ENCODE results near the gene LTBP3.

Gene LTBP3

DNA sequence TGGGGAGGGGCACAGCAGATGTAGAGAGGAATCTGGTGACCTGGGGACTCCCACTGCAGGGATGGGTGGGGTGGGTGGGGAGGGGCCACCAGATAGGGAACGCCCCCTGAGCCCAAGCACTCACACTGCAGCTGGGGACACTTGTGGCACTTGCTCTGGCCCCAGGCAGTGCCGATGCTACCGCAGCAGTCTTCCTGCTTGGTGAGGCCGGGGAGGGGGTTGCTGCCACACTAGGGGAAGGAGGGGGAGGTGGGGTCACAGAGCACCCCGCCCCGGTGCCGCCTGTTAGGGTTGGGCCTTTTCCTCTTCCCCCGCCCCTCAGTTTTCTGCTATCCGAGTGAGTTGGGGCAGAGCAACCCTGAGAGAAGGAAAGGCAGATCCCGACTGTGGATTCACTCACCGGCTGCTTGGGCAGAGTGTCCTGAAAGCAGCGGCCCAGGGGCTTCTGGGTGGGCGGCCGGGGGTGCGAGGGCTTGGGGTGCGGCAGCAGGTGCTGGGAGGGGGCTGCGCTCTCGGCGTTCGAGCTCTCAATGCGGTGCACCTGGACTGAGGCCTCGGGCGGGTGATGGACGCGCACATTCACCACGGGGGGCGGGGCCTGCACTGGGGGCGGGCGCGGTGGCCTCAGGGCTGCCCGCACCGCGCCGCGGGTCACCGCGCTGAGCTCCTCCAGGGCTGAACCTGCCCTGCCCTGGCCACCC is 4.7 kb downstream of the LTBP3 start:
- DNase-seq, result no peak

DNA sequence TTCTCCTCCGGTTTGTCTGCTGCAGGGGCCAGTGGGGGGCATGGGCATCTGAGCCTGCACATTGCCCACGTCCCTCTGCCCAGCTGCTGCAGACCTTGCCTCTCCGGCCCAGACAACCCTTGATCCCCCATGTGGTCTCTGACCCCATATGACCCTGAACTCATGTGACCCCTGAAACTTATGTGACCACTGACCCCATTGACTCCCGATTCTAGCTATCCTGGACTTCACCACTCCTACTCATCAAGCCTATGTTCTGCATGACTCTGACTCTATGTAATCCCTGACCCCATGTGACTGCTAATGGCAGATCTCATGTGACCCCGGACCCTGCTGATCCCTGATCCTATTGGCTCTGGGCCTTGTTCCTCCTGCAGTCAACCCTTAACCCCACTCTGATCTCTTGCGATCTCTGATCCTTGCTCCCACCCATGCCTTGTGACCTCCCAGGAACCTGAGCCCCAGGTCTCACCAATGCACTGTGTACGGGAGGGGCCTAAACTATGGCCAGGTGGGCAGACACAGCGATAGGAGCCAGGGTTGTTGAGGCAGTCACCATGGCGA is 5.7 kb downstream of the LTBP3 start:
- DNase-seq, result no peak

DNA sequence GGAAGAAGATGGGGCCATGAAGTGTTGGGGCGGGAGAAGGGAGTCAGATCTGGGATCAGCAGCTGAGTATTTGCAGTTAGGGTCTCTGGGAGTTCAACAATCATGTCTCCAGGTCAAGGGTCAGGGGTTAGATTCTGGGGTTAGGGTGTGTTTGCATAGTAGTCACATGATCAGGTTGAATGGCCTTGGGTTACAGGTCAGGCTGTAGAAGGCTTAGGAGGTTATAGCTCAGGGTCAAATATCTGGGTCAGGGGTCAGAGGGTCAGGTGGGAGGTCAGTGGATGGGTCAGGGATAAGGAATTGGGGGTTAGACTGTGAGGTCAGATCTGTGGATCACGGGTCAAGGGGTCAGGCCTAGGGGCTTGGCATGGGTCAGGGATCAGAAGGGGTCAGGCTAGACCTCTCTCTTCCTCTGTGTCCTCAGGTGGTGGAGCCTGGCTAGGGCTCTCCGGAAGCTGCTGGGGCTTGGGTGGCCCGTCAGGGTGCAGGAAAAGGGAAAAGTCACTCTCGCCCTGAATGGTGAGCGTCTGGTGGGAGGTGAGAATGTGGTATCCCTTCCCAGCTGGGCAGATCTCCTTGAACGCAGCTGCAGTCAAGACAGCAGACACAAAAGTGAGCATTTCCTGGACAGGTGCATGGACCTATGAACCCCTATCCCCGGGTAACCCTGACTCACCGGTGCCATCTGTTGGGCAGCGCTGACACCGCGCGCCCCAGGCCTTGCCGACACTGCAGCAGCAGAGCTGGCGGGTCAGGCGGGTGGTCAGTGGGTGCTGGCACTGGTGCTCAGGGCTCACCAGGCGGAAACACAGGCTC is 6.4 kb downstream of the LTBP3 start:
- peak; percentile 86 for DNase-seq

DNA sequence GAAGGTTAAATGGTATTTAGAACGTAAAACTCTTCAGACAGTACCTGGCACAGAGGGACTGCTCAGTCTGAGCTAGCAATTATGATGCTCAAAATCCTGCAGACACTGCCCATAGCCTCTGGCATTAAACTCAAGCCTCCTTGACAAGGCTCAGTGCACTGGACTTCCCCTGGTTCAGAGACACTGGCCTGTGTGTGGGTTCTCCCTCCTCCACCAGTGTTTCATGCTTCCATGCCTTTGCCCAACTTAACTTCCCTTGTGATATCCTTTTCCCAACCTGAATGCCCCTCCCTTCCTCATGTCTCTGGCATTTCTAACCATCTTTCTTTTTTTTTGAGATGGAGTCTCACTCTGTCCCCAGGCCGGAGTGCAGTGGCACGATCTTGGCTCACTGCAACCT is 9.1 kb downstream of the LTBP3 start:
- DNase-seq, result no peak

DNA sequence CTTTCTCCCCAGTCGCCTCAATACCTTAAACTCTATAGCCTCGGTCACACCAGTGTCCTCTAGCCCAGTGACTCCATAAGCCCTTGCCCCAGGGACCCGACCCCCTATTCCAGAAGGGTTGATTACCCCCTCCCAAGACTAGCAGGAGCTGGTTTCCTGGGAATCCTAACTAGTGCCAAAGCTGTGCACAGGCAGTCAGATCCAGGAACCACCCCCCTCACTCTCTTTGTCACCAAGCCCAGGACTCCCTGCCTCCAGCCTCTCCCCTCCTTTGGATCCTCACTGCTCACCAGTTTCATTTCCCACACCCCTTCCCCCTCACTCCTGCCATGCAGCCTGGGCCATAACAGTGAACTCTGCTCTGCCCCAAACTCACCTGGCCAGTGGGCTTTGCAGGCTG is 9.8 kb downstream of the LTBP3 start:
- DNase-seq, result no peak

DNA sequence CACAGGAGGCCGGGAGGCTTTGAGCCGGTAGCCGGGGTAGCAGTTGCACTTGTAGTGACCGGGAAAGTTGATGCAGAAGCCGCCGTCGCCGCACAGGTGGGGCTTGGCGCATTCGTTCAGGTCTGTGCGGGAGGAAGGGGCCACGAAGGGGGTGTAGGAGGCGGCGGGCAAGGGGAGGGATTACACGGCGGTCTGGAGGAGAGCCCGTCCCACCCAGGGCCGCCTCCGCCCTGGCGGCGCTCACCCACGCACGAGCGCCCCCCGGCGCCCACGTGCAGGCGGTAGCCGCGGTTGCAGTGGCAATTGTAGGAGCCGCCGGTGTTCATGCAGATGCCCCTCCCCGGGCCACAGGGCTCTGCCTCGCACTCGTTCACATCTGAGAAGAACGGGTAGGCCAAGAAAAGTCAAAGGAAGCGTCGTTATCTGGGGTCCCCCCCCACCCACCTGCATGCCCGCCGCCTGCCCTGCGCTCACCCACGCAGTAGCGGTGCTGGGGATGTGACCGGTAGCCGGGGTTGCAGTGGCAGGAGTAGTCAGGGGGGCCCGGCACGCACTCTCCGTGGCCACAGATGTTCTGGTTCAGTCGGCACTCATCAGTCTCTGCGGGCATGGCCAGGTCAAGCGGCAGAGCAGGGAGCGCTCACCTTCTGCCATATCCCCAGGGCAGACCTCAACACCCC is 10.6 kb downstream of the LTBP3 start:
- no peak for DNase-seq

DNA sequence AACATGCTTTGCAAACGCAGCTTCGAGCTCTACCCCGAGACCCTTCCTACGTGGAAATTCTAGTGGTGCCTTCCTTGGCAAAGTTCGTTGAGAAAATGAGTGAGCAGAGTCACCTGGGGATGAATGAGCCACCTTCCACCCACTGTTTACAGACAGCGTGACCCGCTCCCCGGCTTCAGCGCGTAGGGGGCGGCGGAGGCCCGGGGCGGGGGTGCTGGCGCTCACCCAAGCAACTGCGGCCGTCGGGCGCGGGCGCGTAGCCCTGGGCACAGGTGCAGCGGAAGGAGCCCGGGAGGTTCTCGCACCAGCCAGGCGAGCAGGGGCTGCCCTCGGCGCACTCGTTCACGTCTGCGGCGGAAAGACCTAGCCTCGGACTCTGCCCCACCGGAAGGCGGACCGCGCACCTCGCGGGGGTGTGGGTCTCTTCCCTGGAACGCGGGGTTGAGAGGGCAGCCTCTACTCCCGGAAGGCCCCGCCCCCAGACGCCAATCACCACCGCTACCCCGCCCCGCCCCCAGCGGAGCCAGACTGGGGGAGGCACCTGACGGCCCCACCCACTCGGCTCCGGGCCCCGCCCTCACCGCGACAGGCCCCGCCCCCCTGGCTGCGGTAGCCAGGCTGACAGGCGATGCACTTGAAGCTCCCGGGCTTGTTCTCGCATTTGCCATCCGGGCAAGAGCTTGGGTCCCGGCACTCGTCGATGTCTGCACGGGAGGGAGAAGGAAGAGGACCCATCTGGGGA is 11.8 kb downstream of the LTBP3 start:
- peak; percentile 97 for DNase-seq

DNA sequence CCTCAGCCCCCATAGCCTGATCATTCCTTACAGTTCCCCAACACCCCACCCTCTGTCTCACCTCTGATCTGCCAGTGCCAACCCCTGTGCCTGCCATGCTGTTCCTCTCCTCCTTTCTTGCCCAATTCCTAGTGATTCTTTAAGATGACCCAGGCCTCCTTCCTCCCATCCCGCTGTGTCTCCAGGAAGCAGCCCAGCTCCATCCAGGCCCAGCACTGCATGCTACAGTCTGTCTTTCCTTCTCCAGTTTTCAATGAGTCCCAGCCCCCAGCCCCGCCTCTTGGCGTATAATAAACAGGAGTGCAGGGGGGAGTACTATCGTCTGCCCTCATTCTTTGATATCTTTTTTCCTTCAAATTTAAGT is 12.3 kb downstream of the LTBP3 start:
- DNase-seq, result no peak

DNA sequence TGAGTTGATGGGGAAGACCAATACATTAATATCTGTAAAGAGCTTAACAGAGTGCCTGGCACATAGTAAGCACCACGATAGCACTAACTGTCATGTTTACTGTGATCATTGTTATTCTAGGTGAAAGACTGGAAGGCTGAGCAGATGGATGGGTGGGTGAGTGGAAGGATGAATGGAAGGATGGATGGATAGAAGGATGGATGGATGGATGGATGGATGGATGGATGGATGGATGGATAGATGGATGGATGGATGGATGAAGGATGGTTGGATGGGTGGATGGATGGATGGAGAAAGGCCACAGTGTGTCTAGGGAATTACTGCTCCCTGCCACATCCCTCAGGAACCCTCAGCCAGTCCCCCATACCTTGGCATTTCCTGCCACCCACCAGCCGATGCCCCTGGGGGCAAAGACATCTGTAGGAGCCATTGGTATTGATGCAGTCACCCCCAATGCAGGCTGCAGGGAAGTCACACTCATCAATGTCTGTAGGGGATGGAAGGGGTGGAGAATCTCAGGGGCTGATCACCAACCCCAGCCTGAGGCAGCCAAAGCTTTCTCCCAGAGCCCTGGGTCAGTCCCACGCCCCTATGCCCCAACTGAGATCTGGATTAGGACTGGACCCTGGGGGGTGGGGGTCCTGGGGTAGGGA is 15.3 kb downstream of the LTBP3 start:
- DNase-seq, result peak; percentile 24

DNA sequence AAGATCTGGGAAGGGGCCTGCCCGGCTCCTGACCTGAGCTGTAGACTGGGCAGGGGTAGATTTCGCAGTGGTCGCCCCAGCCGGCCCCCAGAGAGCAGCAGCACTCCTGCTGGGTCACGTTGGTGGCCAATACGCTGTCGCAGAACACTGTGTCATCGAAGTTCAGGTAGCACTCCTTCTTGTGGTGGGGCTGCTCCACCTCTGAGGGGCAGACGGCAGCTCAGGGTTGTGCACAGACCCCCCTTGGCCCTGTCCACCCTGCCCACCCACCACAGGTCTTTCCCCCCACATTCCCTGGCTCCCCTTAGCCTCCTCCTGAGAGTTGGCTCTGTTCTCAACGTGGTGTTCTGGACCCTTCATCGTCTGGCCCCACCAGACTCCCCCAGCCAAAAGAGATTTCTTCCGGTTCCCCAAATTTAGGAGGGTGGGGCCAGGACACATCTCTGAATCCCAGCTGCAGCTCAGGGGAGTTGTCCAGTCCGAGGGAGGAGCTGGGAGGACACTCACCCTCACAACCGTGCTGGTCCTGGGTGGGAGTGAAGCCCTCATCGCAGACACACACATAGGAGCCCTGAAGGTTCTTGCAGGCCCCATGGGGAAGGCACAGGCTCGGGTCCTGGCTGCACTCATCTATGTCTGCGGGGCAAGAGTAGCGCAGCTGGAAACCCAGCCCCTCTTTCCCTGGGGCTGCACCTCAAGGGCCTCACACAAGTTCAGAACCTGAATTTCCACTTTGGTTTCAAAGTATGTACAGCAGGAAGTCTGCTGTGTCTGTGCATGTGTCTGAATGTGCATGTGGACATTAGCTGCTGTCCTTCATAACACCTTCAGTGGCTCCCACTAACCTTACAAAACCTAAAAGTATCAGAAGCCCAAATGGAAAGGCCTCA is 16.8 kb downstream of the LTBP3 start:
- peak; percentile 48 for DNase-seq

DNA sequence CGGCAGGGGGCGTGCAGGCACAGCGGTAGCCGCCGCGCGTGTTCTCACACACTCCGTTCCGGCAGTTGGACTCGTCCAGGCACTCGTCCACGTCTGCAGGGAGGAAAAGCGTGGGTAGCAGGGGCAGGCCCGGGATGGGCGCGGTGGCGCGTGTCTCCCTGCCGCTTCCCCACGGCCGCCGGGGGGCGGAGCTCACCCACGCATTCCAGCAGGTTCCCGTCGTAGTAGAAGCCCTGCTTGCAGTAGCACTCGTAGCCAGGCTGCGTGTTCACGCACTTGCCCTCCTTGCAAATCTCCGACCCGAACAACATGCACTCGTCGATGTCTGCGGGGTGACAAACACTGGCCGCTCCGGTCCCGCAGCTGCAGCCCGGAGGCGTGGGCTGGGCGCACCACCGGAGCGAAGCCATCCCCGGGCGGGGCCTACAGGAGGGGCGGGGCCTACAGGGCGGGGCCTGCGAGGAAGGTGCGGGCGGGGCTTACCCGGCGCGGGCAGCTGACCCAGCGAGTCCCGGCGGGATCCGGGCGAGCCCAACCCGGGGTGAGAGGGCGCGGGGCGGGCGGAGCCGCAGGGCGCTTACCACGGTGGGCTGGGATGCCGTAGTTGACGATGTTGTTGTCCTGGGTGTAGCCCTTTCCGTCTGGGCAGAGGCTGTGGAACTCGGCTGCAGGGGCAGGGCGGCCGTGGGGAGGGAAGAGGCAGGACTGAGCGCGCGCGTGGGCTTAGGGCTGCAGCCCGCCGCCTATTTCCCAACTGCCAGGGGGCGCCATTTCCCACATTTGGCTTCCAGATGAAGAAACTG is 17.7 kb downstream of the LTBP3 start:
- peak; percentile 100 for DNase-seq

DNA sequence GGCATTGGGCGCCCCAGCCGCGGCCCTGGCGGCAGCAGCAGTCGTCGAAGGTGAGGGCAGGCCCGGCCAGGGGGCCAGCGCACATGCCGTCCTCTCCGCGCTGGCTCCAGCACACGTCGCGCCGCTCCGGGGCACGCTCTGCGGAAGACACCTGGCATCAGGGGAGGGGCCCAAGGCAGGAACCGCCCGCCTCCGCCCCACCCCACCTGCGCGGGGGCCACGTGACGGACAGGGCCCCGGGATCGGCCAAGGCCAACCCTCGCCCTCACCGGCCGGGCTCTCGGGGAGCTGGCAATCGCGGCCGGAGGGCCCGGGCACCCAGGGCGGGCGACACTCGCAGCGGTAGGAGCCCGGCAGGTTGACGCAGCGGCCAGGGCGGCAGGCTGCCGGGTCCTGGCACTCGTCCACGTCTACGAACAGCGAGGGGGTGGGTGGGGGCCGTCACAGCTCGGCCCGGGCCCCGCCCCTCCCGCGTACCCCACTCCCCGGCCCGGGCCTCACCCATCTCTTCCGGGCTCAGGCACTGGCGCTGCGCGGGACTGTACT is 18.3 kb downstream of the LTBP3 start:
- no peak for DNase-seq

DNA sequence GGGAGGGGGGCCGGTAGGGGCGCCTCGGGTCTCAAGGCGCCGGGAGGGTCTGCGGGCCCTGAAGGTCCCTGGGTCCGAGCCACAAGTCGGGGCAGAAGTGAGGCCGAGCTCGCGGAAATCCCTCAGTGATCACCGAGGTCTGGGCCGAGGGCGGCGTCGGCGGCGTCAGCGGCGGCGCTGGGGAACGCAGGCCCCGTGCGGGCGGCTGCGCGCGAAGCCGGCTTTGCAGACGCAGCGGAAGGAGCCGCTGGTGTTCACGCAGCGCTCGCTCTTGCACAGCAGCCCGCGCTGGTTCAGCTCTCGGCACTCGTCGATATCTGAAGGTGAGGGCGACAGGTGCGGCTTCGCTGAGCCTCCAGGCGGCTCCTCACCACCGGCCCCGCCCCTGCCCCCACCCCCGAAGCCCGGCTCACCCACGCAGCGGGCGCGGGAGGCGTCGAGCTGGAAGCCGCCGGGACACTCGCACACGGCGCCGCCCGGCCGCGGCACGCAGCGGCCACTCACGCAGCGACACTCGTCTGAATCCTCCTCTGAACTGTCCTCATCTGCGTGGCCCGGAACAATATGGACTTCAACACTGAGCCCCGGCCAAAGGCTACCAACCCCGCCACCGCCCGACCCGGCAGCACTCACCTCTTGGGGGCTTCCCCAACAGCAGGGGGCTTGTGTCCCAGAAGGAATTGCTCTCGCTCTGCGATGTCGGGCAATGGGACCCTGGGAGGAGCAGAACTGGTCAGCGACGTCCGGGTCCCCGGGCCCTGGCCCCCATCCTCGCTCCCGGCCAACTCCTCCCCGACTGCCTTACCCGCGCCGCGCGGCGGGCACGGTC is 19.0 kb downstream of the LTBP3 start:
- peak; percentile 51 for DNase-seq

DNA sequence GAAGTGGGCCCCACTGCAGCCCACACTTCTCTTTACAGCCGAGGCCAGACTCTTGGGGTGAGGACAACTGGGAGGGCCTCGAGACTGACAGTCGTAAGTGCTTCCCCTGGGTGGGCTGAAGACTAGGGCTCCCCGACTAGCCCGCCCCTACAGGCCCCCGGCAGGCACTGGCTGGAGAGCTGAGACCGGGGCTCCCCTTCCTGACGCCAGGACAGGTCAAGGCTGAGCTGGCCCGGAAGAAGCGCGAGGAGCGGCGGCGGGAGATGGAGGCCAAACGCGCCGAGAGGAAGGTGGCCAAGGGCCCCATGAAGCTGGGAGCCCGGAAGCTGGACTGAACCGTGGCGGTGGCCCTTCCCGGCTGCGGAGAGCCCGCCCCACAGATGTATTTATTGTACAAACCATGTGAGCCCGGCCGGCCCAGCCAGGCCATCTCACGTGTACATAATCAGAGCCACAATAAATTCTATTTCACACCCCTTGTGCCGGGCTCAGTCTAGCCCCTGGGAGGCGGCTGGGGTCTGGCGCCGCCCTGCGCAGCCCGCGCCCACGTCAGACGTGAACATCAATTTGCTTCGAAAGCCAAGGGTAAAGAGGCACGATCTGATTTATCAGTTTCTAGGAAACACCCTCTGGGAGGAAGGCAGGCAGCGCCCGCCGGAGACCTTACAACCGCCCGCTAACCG is 19.8 kb downstream of the LTBP3 start:
- peak; percentile 34 for DNase-seq

DNA sequence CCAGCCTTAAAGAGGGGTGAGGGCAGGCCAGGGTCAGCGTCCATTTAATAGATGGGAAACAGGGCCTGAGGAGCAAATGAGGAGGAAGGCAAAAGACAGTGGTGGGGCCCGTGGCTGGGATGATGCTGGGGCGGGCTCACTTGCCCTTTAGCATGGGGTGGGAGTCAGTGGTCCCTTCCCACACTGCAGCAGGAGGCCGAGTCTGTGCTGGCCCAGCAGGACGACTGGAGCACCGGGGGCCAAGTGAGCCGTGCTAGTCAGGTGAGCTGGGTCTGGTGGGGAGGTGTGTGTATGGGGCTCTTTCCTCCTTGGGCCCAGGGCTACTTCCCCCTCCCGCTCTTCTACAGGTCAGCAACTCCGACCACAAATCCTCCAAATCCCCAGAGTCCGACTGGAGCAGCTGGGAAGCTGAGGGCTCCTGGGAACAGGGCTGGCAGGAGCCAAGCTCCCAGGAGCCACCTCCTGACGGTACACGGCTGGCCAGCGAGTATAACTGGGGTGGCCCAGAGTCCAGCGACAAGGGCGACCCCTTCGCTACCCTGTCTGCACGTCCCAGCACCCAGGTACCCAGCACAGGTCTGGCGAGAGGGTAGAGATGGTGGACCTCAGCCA is 20.4 kb downstream of the LTBP3 start:
- peak; percentile 53 for DNase-seq

DNA sequence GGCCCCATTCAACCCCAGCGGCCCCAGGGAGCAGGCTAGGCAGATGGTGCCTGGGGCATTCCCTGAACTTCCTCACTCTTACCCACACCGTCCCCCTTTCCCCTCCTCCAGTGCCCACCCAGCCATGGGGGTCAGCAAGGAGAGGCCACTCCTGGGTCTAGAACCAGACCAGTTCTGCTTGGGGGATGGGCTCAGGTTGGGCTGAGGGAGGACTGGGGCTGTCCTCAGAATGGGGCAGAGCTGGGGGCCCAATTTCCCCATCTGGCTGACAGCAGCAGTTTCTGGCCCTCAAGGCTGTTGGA is 20.9 kb downstream of the LTBP3 start:
- no peak for DNase-seq

DNA sequence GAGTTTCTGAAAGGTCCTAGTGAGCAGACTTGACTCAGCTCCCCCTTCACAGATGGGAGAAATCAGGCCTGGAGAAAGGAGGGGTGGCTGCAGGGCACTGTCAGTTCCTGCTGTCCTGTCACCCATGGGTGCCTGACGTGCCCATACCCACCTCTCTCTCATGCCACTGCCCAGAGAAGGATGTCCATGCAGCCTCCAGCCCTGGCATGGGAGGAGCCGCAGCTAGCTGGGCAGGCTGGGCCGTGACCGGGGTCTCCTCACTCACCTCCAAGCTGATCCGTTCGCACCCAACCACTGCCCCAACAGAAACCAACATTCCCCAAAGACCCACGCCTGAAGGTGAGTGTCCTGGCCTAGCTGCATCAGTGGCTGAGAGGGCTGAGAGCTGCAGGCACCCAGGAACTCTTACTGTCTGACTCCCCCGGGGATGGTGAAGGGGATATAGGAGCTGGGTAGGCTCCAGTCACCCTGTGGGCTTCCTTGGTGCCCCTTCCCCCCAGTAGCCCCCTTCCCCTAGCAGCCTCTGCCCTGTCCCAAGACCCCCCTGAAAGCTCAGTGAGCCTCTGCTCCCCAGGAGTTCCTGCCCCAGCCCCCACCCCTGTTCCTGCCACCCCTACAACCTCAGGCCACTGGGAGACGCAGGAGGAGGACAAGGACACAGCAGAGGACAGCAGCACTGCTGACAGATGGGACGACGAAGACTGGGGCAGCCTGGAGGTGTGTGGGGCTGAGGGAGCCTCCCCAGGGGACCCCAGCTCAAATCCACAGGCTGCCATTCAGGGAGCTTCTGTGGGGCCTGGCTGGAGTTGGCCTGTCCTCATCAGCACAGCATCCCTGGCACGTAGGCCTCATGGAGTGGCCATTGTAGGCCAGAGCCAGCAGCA is 21.5 kb downstream of the LTBP3 start:
- peak; percentile 54 for DNase-seq
